GM21619 (cell line): Measurements from ENCODE around the gene ATF7IP2.
"Not testable (repeated sequence)": the region's sequence is repeated elsewhere in the genome, so short reads cannot be mapped to it uniquely, and the experiment has no call there.

Experiments used
- ATAC-seq: cut with Tn5 transposase; IDR thresholded peaks from one replicate; pipeline ENCODE4 v1.9.1; 2021; ENCODE audit not compliant: unreplicated experiment

The ATF7IP2 gene

GRCh38 chr16:10385725-10386516, at the start of gene ATF7IP2:
ATF7IP2 (plus strand) TSS chr16:10386061; CDS start chr16:10430621, 44,560 bp downstream.
- ATAC-seq = peak; percentile 89

GRCh38 chr16:10338426-10338825, 47.4 kb upstream of the ATF7IP2 start:
- no peak for ATAC-seq

- ATAC-seq = no peak
Observed at GRCh38 chr16:10339777-10340732, 45.8 kb upstream of the ATF7IP2 start.

- no peak for ATAC-seq
Observed at GRCh38 chr16:10343124-10343760, 42.6 kb upstream of the ATF7IP2 start.

DNA sequence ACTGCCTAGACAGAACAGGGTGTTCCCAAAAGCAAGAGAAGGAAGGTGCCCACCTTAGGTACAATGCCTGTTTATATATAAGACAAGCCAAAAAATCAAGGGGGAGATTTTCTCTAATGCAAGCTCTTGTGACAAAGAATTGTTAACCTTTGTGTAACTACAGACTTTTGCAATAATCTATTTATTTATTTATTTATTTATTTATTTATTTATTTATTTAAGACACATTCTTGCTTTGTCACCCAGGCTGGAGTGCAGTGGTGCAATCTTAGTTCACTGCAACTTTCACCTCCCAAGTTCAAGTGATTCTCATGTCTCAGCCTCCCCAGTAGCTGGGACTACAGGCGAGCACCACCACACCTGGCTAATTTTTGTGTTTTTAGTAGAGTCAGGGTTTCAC, 41.2 kb upstream of the ATF7IP2 start:
- ATAC-seq = not testable (repeated sequence)

- ATAC-seq = no peak
Observed at GRCh38 chr16:10345629-10346028, 40.2 kb upstream of the ATF7IP2 start.

DNA sequence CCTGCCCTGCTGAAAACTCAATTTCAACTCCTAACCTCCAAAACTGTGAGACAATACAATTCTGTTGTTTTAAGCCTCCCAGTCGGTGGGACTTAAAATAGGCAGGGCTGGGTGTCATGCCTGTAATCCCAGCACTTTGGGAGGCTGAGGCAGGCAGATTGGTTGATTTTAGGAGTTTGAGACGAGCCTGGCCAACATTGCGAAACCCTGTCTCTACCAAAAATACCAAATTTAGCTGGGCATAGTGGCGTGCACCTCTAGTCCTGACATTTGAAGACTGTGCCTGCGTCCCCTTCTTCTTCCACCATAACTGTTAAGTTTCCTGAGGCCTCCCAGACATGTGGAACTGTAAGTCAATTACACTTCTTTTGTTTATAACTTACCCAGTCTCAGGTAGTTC, 36.0 kb upstream of the ATF7IP2 start:
- no peak for ATAC-seq

GRCh38 chr16:10352262-10352661, 33.6 kb upstream of the ATF7IP2 start:
- ATAC-seq = no peak

DNA sequence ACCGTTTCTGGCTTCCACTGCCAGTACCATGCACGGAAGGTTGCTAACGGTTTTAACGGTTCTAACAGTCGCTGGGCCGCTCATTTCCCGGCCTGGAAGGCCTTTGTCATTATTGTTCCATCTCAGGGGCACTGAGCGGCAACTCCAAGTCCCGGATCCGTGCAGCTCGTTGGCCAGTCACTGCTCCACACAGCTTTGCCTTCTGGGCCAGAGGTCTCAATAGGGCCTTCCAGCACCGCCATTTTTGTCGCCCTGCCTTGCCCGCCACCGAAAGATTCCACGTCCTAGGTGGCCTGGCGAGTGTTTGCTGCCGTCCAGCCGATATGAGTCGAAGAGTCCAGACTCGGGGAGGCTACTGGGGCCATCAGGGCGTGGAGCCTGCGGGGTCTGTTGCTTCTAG, 30.3 kb upstream of the ATF7IP2 start:
- no peak for ATAC-seq

GRCh38 chr16:10356870-10357842, 28.7 kb upstream of the ATF7IP2 start:
- no peak for ATAC-seq

DNA sequence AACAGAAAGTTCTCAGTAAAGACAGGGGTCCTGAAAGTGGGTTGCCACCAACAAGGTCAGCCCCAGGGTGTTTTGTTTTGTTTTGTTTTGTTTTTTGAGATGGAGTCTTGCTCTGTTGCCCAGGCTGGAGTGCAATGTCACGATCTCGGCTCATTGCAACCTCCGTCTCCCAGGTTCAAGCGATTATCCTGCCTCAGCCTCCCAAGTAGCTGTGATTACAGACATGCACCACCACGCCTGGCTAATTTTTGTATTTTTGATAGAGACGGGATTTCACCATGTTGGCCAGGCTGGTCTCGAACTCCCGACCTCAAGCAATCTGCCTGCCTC, 24.1 kb upstream of the ATF7IP2 start:
- not testable (repeated sequence) for ATAC-seq

- no peak for ATAC-seq
Observed at GRCh38 chr16:10362077-10362863, 23.6 kb upstream of the ATF7IP2 start.

DNA sequence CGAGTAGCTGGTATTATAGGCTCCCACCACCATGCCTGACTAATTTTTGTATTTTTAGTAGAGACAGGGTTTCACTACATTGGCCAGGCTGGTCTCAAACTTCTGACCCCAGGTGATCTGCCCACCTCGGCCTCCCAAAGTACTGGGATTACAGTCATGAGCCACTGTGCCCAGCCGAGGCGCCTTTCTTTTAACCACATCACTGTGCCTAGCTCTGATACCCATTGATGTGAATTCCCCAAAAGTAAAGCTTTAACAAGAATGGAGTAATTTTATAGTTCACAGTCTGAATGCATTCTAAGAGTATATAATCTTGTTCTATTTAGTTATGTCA, 23.0 kb upstream of the ATF7IP2 start:
- ATAC-seq = not testable (repeated sequence)

DNA sequence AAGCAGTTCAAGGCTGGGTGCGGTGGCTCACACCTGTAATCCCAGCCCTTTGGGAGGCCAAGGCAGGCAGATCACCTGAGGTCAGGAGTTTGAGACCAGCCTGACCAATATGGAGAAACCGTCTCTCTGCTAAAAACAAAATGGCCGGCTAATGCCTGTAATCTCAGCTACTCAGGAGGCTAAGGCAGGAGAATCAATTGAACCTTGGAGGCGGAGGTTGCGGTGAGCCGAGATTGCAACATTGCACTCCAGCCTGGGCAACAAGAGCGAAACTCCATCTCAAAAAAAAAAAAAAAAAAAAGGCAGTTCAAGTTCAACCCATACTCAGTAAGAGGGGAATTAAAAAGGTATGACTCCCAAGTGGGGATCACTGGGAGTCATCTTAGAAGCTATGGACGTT, 19.2 kb upstream of the ATF7IP2 start:
- ATAC-seq = not testable (repeated sequence)

GRCh38 chr16:10367616-10368188, 18.2 kb upstream of the ATF7IP2 start:
- no peak for ATAC-seq

GRCh38 chr16:10368969-10369551, 16.8 kb upstream of the ATF7IP2 start:
- ATAC-seq = no peak

- peak; percentile 72 for ATAC-seq
Observed at GRCh38 chr16:10370096-10370726, 15.7 kb upstream of the ATF7IP2 start.

DNA sequence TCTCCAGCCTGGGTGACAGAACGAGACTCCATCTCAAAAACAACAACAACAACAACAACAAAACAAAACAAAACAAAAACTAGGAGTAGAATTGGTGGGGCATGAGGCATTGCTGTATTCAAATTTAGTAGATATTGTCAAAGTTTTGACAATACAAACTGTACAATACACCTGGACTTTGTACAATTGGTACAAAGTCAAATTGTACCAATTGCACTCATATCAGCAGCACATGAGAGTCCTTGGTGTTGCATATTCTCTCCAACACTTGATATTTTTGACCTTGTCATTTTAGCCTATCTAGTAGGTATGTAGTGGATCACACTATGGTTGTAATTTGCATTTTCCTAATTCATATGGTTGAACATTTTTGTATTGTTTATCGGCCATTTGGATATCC, 14.3 kb upstream of the ATF7IP2 start:
- no peak for ATAC-seq
